ENCODE data around the gene CA5A. TPM values are rescaled to one million over a fixed set of nuclear protein-coding genes. Genes with fewer than 3 reads are reported as not detected.
"Not testable (repeated sequence)": the region's sequence is repeated elsewhere in the genome, so short reads cannot be mapped to it uniquely, and the experiment has no call there.

Gene CA5A
- total and polyA plus RNA-seq, 9 of the 15 experiments (the other 6 are each of a cell fraction or from before 2014, with no cell fraction given) = not detected

DNA sequence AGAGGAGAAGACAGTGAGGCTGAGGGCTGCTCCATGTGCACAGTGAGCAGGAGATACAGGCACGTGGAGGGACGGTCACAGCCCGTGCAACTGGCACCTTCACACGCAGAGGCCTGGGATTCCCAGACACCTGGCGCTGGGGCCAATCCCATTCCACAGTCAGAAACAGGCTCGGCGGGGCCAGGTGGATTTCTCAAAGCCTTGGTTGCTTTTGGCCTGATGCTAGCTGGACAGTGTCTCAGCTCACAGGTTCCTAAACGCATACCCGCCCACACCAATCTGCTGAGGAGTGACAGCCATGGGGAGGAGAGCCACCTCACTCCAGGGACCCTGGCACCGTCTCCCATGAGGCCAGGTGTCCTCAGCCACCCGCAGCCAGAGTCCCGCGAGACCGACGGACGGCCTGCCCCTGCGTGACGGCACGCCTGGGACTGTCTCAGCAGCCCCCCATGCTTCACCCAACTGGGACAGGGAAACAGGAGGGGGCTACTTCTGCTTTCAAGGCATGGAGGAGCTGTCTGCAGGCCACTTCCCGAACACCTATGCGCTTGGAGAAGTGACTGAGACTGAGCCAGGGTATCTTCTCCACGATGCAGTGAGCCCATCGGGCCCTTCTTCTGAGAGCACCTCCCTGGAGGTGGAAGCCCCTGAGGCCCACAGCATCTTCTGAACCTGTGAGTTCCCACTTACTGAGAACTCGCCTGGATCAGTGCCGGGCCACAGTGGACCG, 73.6 kb downstream of the CA5A start:
- peak overlapping the region in 1 of 2 experiments; percentile 75; a peak in 2 of 4 replicates for H3K9ac ChIP-seq (ENCODE audit: insufficient read depth in 1 of 2, low read depth in 2 of 2, low read length in 2 of 2)
- FAIRE-seq; H3K4me2 ChIP-seq (ENCODE audit: insufficient read depth, low read length); H3K9me3 ChIP-seq (replicated peaks; ENCODE audit: control insufficient read depth, insufficient read depth, low read depth, low read length); H3K27ac ChIP-seq (ENCODE audit: extremely low read depth, low read depth, low read length); in situ Hi-C loops (cut with MboI); H3K27me3 ChIP-seq (ENCODE audit: control insufficient read depth in 2 of 2, insufficient read depth in 2 of 2, low read length in 2 of 2); DNase-seq (ENCODE audit: extremely low read depth in 1 of 4, low spot score in 3 of 4); intact Hi-C loops (cut with micrococcal nuclease); H3K9me1 ChIP-seq (ENCODE audit: control insufficient read depth, insufficient read depth, low read length); POLR2A ChIA-PET; H2AFZ ChIP-seq (ENCODE audit: low read depth, low read length); CTCF ChIA-PET (ENCODE audit: low intra/inter-chr PET ratio); BruUV-seq (replicated peaks); H3K4me3 ChIP-seq; ATAC-seq: not testable (repeated sequence)
- peaks cover 75% of the 10 kb centered on the region; the same call in 2 of the 3 replicates for H3K36me3 ChIP-seq (ENCODE audit: control insufficient read depth, insufficient read depth, low read length)
- TF ChIP-seq E2F5 (CRISPR knock-in tag; IDR thresholded peaks at IDR 0.05) (0 out of 2 replicates have a peak, but pooled peaks have one; percentile 24), MNT (conservative IDR thresholded peaks at IDR 0.05) (0 out of 4 replicates have a peak, but pooled peaks of 1 of the 2 experiments have one; percentile 18), RBFOX2 (IDR thresholded peaks at IDR 0.05; ENCODE audit: low read depth, low read length) (0 out of 2 replicates have a peak, but pooled peaks have one; percentile 62), TFAP4 (CRISPR knock-in tag; IDR thresholded peaks at IDR 0.05; ENCODE audit: borderline replicate concordance) (0 out of 2 replicates have a peak, but pooled peaks have one; percentile 15), POLR2G (IDR thresholded peaks at IDR 0.05; ENCODE audit: low read depth, low read length) (peak; percentile 52; the same call in 1 of the 2 replicates)
- H3K79me2 ChIP-seq (ENCODE audit: control insufficient read depth, insufficient read depth, low read length) = peaks cover 95% of the 10 kb centered on the region
- peaks cover 69% of the 10 kb centered on the region for H4K20me1 ChIP-seq (replicated peaks; ENCODE audit: control insufficient read depth, insufficient read depth, low read length)
- H3K4me1 ChIP-seq (replicated peaks in 1 of 2; ENCODE audit: control insufficient read depth in 2 of 2, insufficient read depth in 2 of 2, low read length in 2 of 2) = peaks cover 46 to 58% of the 10 kb centered on the region in 2 experiments
- 69% methylated on average over 13 of the region's 26 CpGs for WGBS (ENCODE audit: insufficient coverage, low coverage, missing lambda C conversion rate)

All from K562 (cell line).